GM12878 (cell line): ENCODE data around the gene RGS2. TPM values are rescaled to one million over a fixed set of nuclear protein-coding genes. Genes with fewer than 3 reads are reported as not detected.

Experiments used
- ATAC-seq: fragments of 200-7000 bp; cut with Tn5 transposase; 3 replicates; pipeline ENCODE4 v1.9.1; 2020; ENCODE audit warnings: mild to moderate bottlenecking, moderate library complexity
- BruUV-seq: library from RNA; stranded (reverse); fragments of 400-500 nt; replicated peaks from 2 replicates; lab custom pipeline; 2021; lab: Mats Ljungman, UMichigan
- CTCF ChIA-PET: fragments of 300-600 bp; sonication (Branson Sonifier 250); formaldehyde crosslinking; extraction: SDS; loops from one replicate; lab custom pipeline; 2021; ENCODE audit warnings: inconsistent platforms; lab: Yijun Ruan, JAX
- POLR2A ChIA-PET: fragments of 350-600 bp; formaldehyde crosslinking; extraction: SDS; loops from one replicate; lab custom pipeline; 2021; ENCODE audit warnings: inconsistent platforms; lab: Charles Lee
- RAD21 ChIA-PET: fragments of 300-600 bp; sonication (Branson Sonifier 250); formaldehyde crosslinking; loops from one replicate; lab custom pipeline; 2023; ENCODE audit warnings: antibody characterized with exemption; ENCODE audit not compliant: unreplicated experiment; lab: Charles Lee
- SMC1A ChIA-PET: fragments of 300-600 bp; sonication (Branson Sonifier 250); formaldehyde crosslinking; loops from one replicate; lab custom pipeline; 2023; ENCODE audit not compliant: unreplicated experiment, uncharacterized antibody; lab: Charles Lee
- DNase-seq: peaks from one replicate; pipeline ENCODE4 v3.0.0-alpha.2; 2011; ENCODE audit warnings: low read depth, low spot score
- FAIRE-seq: peaks from 3 replicates; lab custom pipeline; 2011; peaks lifted over from hg19 to GRCh38; lab: Jason Lieb, UNC
- H2AFZ ChIP-seq: 2 replicates; pipeline ENCODE4 v1.6.0; 2011; ENCODE audit warnings: low read depth, low read length, control low read depth; ENCODE audit not compliant: control insufficient read depth
- H3K27ac ChIP-seq: 2 replicates; pipeline ENCODE4 v1.5.1; 2011; ENCODE audit warnings: control low read depth; ENCODE audit not compliant: control insufficient read depth, insufficient read depth
- H3K27me3 ChIP-seq, 2 experiments: replicated peaks in 1 of 2; 2 replicates each; pipeline versions ENCODE4 v1.6.0 to v1.6.1; 2011; ENCODE audit warnings: low read length in 1 of 2; ENCODE audit not compliant: control insufficient read depth in 2 of 2, insufficient read depth in 2 of 2
- H3K36me3 ChIP-seq, 2 experiments: 2 replicates each; pipeline ENCODE4 v1.5.1; 2011; ENCODE audit warnings: low read length in 1 of 2; ENCODE audit not compliant: control insufficient read depth in 2 of 2, insufficient read depth in 2 of 2
- H3K4me1 ChIP-seq: 2 replicates; pipeline ENCODE4 v1.6.1; 2011; ENCODE audit warnings: mild to moderate bottlenecking, low read length, moderate library complexity, mixed read lengths; ENCODE audit not compliant: control insufficient read depth, insufficient read depth
- H3K4me2 ChIP-seq: 2 replicates; pipeline ENCODE4 v1.6.0; 2011; ENCODE audit warnings: control low read depth; ENCODE audit not compliant: control insufficient read depth, insufficient read depth
- H3K4me3 ChIP-seq: fragments of 200-600 bp; sonication (generic); 2 replicates; pipeline ENCODE4 v1.5.1; 2016
- H3K79me2 ChIP-seq: 2 replicates; pipeline ENCODE4 v1.6.0; 2011; ENCODE audit warnings: low read length; ENCODE audit not compliant: control insufficient read depth, insufficient read depth
- H3K9ac ChIP-seq: 2 replicates; pipeline ENCODE4 v1.8.0; 2011; ENCODE audit warnings: low read length, control low read depth, mixed read lengths; ENCODE audit not compliant: control insufficient read depth, insufficient read depth
- H3K9me3 ChIP-seq: replicated peaks from 3 replicates; pipeline ENCODE4 v1.5.1; 2011; ENCODE audit warnings: mild to moderate bottlenecking, low read length; ENCODE audit not compliant: control insufficient read depth, insufficient read depth
- H4K20me1 ChIP-seq: 2 replicates; pipeline ENCODE4 v1.6.0; 2011; ENCODE audit not compliant: control insufficient read depth, insufficient read depth
- CHD4 ChIP-seq: fragments of 200-600 bp; sonication (generic); IDR thresholded peaks from 2 replicates; pipeline ENCODE4 v1.6.1; 2016; ENCODE audit warnings: mild to moderate bottlenecking
- EP300 ChIP-seq, 2 experiments: fragments of 150-350 bp in 1 of 2; IDR thresholded peaks; 2 replicates each; pipeline ENCODE4 v1.6.1; 2011 to 2012; ENCODE audit warnings: low read depth in 2 of 2, low read length in 2 of 2, borderline replicate concordance in 1 of 2, improper control_type of control experiment in 1 of 2, inconsistent platforms in 1 of 2; ENCODE audit not compliant: control insufficient read depth in 1 of 2
- ETV6 ChIP-seq, 2 experiments: fragments of 450-650 bp in 1 of 2; IDR thresholded peaks in 1 of 2; conservative IDR thresholded peaks in 1 of 2; 2 replicates each; pipeline ENCODE4 v1.6.1; 2014; ENCODE audit warnings: antibody characterized with exemption in 1 of 2, borderline replicate concordance in 1 of 2, low read depth in 1 of 2, mild to moderate bottlenecking in 1 of 2, moderate library complexity in 1 of 2
- MXI1 ChIP-seq: fragments of 150-350 bp; IDR thresholded peaks from 2 replicates; pipeline ENCODE4 v1.6.1; 2011; ENCODE audit warnings: low read depth, mild to moderate bottlenecking, inconsistent platforms, low read length, improper control_type of control experiment
- NFXL1 ChIP-seq: fragments of 450-650 bp; IDR thresholded peaks from 2 replicates; pipeline ENCODE4 v1.6.1; 2017; ENCODE audit warnings: antibody characterized with exemption, mild to moderate bottlenecking, borderline replicate concordance
- POLR2AphosphoS5 ChIP-seq: IDR thresholded peaks from 2 replicates; pipeline ENCODE4 v1.6.1; 2011; ENCODE audit warnings: mild to moderate bottlenecking, low read length, inconsistent platforms
- WGBS: methylation state at CpG from one replicate; pipeline ENCODE4 v1.1.6; 2016; ENCODE audit warnings: low lambda C conversion rate; ENCODE audit not compliant: insufficient replicate concordance, insufficient coverage; ENCODE audit errors: missing lambda C conversion rate; 5-methylcytosine and 5-hydroxymethylcytosine counted together
- in situ Hi-C: fragments of 300-500 bp; cut with MboI; formaldehyde crosslinking; loops from 9 replicates; pipeline ENCODE4 v1.14.3; 2018; ENCODE audit warnings: mixed read lengths
- intact Hi-C: fragments of 100-400 bp; cut with micrococcal nuclease; formaldehyde crosslinking; loops from one replicate; pipeline ENCODE4 v1.14.2; 2022; ENCODE audit not compliant: unreplicated experiment
- polyA plus RNA-seq, 11 experiments: library from polyadenylated mRNA; depleted of rRNA in 4 of 11; unstranded in 6 of 11; stranded (reverse) in 5 of 11; fragments of >200 nt; fragmentation: Nextera tagmentation in 4 of 11; fragmentation: Illumina TruSeq in 1 of 11; extraction: Ambion mirVana in 4 of 11; extraction: Trizol in 1 of 11; gene quantifications; 1 replicate in 1 of 11; 2 replicates in 10 of 11; pipeline versions ENCODE4 v1.2.1 to v1.2.3, GENCODE V29; 2011 to 2016; ENCODE audit warnings: inconsistent platforms in 2 of 11, missing spikeins in 2 of 11, low read depth in 1 of 11
- total RNA-seq, 4 experiments: library from RNA; depleted of rRNA in 3 of 4; stranded (reverse); fragments of >200 nt in 3 of 4; fragmentation: Illumina TruSeq in 1 of 4; extraction: Trizol in 1 of 4; gene quantifications; 2 replicates each; pipeline versions ENCODE4 v1.2.1 to v1.2.3, GENCODE V29; 2013 to 2021
- TF ChIP-seq, protein P1 (sequence below): fragments of 450-650 bp; IDR thresholded peaks from 2 replicates; pipeline ENCODE4 v1.6.1; 2017; ENCODE audit warnings: antibody characterized with exemption, mild to moderate bottlenecking, moderate library complexity

RGS2 gene
- total and polyA plus RNA-seq, 10 of the 15 experiments (the other 5 are each of a cell fraction or from before 2014, with no cell fraction given): 0.27 to 2.3 (median 0.98) TPM

GRCh38 chr1:192839162-192840066 is 30.6 kb downstream of the RGS2 start (continued):
- TF ChIP-seq EP300 (IDR thresholded peaks at IDR 0.05; ENCODE audit: borderline replicate concordance in 1 of 2, control insufficient read depth in 1 of 2, low read depth in 2 of 2, low read length in 2 of 2) (no peak), MXI1 (no peak), ETV6 (conservative IDR thresholded peaks at IDR 0.05 in 1 of 2, IDR thresholded peaks at IDR 0.05 in 1 of 2; ENCODE audit: borderline replicate concordance in 1 of 2, low read depth in 1 of 2) (no peak)
- TF ChIP-seq, protein P1, sequence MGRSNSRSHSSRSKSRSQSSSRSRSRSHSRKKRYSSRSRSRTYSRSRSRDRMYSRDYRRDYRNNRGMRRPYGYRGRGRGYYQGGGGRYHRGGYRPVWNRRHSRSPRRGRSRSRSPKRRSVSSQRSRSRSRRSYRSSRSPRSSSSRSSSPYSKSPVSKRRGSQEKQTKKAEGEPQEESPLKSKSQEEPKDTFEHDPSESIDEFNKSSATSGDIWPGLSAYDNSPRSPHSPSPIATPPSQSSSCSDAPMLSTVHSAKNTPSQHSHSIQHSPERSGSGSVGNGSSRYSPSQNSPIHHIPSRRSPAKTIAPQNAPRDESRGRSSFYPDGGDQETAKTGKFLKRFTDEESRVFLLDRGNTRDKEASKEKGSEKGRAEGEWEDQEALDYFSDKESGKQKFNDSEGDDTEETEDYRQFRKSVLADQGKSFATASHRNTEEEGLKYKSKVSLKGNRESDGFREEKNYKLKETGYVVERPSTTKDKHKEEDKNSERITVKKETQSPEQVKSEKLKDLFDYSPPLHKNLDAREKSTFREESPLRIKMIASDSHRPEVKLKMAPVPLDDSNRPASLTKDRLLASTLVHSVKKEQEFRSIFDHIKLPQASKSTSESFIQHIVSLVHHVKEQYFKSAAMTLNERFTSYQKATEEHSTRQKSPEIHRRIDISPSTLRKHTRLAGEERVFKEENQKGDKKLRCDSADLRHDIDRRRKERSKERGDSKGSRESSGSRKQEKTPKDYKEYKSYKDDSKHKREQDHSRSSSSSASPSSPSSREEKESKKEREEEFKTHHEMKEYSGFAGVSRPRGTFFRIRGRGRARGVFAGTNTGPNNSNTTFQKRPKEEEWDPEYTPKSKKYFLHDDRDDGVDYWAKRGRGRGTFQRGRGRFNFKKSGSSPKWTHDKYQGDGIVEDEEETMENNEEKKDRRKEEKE: no peak

- no peak for DNase-seq
- no peak overlapping the region for H3K9ac ChIP-seq
- ChIA-PET CTCF (no interaction called here), SMC1A (interaction anchor here (0.9 kb wide), 1 partner anchor 70 kb away, joined by 3 read pairs; no protein-coding TSS in a partner anchor), RAD21 (no interaction called here), POLR2A (interaction anchor here (0.8 kb wide), 1 partner anchor 44 kb away, joined by 3 read pairs; no protein-coding TSS in a partner anchor)
- no peaks in the 10 kb centered on the region for H3K9me3 ChIP-seq
- no peak overlapping the region for H3K4me3 ChIP-seq
- no peak overlapping the region for H2AFZ ChIP-seq
- no peaks in the 10 kb centered on the region for H3K36me3 ChIP-seq
- intact Hi-C loops (no loop called here), in situ Hi-C loops (no loop called here)
- 31% methylated on average over 1 of the region's 1 CpG for WGBS
- no peaks in the 10 kb centered on the region for H4K20me1 ChIP-seq
- H3K27ac ChIP-seq: no peak overlapping the region
- no peak for FAIRE-seq
- no peak for TF ChIP-seq POLR2AphosphoS5
- no peak for TF ChIP-seq CHD4
- TF ChIP-seq NFXL1: no peak
- no TSS peak for BruUV-seq
- H3K4me2 ChIP-seq: no peak overlapping the region
- no peak for ATAC-seq
- H3K79me2 ChIP-seq: no peaks in the 10 kb centered on the region
- no peaks in the 10 kb centered on the region for H3K27me3 ChIP-seq
- H3K4me1 ChIP-seq: no peaks in the 10 kb centered on the region
Observed at GRCh38 chr1:192844360-192844759, 35.5 kb downstream of the RGS2 start.
